GM12872 (cell line): ENCODE measurements around the gene ZFP36L2.

ENCODE experiments used
- CTCF ChIP-seq: IDR thresholded peaks from 3 replicates; pipeline ENCODE4 v1.5.1; 2011; ENCODE audit warnings: low read depth, mild to moderate bottlenecking, low read length, moderate library complexity; ENCODE audit not compliant: insufficient read depth

The ZFP36L2 gene

GRCh38 chr2:43226955-43227829, 786 bp upstream of the ZFP36L2 start:
- TF ChIP-seq CTCF: no peak; the same call in 2 of the 3 replicates

- no peak for TF ChIP-seq CTCF
Measured at GRCh38 chr2:43225788-43226557, 433 bp downstream of the ZFP36L2 start.

- TF ChIP-seq CTCF: no peak
Measured at GRCh38 chr2:43225093-43225787, 1.2 kb downstream of the ZFP36L2 start.

- TF ChIP-seq CTCF: no peak
Measured at GRCh38 chr2:43224571-43225092, 1.8 kb downstream of the ZFP36L2 start.

- TF ChIP-seq CTCF: peak; percentile 60
Measured at GRCh38 chr2:43224131-43224570, 2.3 kb downstream of the ZFP36L2 start.

GRCh38 chr2:43223521-43224001, 2.8 kb downstream of the ZFP36L2 start:
- no peak for TF ChIP-seq CTCF
